Activated CD8-positive, alpha-beta memory T cell treated with anti-CD3 and anti-CD28 coated beads, Interleukin-2, amount 50 U/mL, for 1 hour (primary cell): ENCODE measurements around the gene DYNC2LI1.

Source experiments
- DNase-seq: peaks from one replicate; pipeline ENCODE4 v3.0.0-alpha.2; 2020; ENCODE audit errors: extremely low read depth

The DYNC2LI1 gene

DNA sequence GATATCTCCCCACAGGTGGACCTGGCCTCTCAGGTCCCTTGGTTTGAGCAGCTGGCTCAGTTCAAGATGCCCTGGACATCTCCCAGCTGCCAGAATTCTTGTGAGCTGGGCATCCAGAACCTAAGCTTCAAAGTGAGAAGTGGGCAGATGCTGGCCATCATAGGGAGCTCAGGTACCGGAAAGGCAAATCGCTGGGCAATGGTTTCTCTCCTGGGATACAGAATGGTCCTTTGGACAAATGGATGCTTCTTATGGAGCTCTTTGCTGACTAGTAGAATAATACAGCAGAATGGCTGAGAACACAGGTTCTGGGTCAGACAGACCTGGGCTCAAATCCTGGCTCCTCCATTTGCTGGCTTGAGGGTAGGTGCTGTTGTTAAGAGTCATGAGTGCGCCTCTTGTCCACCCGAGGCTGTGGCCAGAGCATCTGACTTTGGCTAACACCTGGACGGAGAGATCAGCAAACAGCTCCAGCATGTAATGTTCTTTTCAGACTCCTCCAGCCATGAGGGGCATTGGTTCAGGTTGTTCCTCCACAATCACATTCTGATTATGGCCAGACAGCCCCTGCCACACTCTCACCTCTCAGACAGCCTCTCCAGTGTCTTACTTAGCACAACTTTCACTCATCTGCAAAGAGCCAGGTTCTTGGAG, 72.4 kb downstream of the DYNC2LI1 start:
- DNase-seq: no peak

DNA sequence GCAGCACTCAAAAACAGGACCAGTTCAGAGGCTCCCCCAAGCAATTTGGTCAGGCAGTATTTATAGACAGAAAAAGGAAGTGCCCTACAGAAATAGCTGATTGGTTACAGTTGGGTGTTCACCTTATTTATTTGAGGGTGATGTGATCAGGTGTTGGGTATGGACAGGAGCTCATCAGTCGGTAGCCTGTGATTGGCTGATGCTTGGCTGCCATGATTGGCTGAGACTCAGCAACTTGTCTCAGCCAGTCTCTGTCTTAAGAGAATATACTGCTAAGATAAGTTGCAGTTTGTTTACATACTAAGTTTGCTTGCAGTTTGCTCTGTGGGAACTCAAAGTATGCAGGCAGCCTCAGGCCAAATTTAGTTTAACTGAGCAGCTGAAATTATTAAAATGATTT, 74.4 kb downstream of the DYNC2LI1 start:
- no peak for DNase-seq

DNA sequence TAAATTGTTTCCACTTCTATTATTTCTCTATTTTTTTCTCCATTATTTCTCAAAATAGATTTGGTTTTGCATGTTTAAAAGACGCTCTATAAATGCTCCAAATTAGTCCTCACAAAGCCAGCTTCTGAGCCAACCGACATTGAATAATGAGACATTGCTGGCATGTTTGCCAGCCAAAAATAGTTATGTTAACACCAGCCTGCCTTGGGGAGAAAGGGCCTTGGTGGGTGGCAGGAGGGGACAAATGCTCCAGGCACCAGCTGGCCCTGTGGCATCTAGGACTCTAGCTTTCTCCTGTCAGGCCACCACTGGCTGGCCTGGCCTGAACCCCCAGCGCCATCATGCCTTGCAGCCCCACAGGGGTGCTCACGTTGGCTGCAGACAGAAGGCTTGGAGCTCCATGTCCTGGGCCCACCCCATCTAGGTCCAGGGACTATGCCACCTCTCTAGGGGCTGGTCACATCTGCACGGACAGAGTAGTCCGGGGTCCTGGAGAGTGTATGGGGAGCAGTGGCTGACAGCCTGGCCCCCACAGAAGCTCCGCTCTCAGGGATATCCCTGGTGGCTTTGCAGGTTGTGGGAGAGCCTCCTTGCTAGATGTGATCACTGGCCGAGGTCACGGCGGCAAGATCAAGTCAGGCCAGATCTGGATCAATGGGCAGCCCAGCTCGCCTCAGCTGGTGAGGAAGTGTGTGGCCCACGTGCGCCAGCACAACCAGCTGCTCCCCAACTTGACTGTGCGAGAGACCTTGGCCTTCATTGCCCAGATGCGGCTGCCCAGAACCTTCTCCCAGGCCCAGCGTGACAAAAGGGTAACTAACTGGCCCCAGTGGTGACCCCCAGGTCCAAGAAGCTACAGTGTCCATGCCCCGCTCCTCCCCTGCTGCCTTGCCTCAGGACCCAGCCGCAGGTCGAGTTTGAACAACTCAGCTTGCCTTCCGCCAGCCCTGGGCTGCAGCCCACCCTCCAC, 77.5 kb downstream of the DYNC2LI1 start:
- DNase-seq: no peak

DNA sequence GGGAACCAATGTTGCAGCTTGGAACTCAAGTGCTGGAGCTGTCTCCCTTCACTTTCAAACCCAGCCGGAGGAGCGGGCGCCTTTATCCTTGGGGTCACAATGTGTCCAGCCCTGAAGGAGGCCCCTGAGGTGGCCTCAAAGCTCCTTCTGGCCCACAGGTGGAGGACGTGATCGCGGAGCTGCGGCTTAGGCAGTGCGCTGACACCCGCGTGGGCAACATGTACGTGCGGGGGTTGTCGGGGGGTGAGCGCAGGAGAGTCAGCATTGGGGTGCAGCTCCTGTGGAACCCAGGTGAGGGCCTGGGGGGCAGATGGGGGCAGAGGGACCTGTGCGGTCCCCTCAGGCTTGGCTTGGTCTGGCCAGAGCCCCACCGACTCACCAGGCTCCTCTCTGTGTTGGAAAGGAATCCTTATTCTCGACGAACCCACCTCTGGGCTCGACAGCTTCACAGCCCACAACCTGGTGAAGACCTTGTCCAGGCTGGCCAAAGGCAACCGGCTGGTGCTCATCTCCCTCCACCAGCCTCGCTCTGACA, 78.4 kb downstream of the DYNC2LI1 start:
- no peak for DNase-seq

DNA sequence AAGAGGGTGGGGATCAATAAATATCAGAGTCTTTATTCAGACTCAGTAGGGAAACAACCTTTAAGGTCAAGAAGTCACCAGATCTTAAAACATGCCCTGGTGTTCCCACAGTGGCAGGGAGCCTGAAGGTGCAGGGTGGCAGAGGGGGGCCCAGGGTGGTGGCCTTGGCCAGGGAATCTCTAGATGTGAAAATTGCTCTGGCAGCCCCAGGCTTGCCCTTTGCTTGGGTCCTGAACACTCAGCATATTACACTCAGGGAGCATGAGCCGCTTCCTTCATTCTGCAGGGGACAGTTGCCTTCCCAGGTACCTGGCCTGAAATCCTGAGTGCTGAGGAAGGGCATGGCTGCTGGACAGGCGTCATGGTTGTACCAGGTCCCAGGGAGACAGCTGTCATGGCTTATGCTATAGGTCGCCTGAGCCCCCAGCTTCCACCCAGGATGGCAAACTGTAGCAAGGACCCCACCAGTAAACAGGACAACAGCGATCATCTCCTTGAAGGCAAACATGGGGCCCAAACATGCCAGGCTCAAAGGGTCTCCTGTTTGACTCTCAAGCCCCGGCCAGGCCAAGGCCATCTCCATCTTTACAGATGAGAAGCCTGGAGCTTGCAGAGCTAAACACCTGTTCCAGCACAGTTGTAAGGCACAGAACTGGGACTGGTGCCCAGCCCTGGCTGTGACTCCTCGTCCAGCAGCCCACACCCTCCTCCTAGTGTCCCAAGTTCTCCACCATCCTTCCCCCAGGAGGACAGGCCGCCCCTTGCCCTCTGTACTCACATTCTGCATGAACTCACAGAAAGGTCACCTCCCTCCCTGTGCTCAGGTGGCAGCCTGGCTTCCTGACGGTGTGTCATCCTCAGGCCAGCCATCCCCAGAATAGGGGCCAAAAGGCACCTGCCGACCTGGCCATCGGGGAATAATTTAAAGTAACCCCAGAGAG, 79.6 kb downstream of the DYNC2LI1 start:
- DNase-seq: no peak

DNA sequence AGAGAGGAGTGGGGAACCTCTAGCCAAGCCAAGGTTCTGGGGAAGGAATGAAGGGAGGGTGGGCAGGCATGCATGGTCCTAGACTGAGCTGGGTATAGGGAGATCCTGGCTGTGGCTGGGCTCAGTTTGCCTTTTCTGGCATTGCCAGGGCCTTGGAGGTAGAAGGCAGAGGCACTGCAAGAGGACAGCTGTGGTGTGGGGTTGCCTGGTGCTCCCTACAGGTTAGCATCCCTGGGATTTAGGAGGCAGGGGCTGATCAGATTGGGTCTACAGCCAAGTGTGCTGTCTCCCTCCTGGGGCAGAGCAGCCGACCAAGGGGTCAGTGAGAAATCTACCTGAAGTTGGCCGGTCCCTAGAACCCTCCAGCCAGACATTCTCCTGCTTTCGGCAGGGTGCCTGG, 80.8 kb downstream of the DYNC2LI1 start:
- DNase-seq: no peak

DNA sequence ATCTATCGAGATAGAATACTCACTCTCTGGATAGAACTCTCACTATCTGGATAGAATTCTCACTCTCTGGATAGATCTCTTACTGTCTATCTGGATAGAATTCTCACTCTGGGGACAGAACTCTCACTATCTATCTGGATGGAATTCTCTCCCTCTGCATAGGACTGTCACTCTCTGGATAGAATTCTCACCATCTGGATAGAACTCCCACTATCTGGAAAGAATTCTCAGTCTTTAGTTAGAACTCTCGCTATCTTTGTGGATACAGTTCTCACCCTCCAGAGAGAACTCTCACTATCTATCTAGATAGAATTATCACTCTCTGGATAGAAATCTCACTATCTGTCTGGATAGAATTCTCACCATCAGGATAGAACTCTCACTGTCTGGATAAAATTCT, 81.5 kb downstream of the DYNC2LI1 start:
- DNase-seq: no peak
